WTC11 (cell line): Measurements from ENCODE around the gene STUB1. TPM values are rescaled to one million over a fixed set of nuclear protein-coding genes. Genes with fewer than 3 reads are reported as not detected.

Experiments used
- ATAC-seq: fragments of 200-7000 bp; cut with Tn5 transposase; 2 replicates; pipeline ENCODE4 v1.10.0; 2021; ENCODE audit warnings: mild to moderate bottlenecking, moderate library complexity
- CTCF ChIA-PET: fragments of 300-600 bp; sonication (Branson Sonifier 250); formaldehyde crosslinking; loops from one replicate; lab custom pipeline; 2021; ENCODE audit warnings: antibody characterized with exemption; lab: Charles Lee
- POLR2A ChIA-PET: fragments of 350-600 bp; sonication (Branson Sonifier 250); formaldehyde crosslinking; loops from one replicate; lab custom pipeline; 2021; ENCODE audit warnings: antibody characterized with exemption; lab: Charles Lee
- DNase-seq: peaks from one replicate; pipeline ENCODE4 v3.0.0; 2021; ENCODE audit warnings: low spot score
- H3K27ac Mint-ChIP-seq: 2 replicates; pipeline ENCODE4 v1.8.0; 2021; ENCODE audit warnings: mixed read lengths
- H3K27me3 Mint-ChIP-seq: 2 replicates; pipeline ENCODE4 v1.8.0; 2021; ENCODE audit warnings: low read depth, mild to moderate bottlenecking, moderate library complexity, mixed read lengths
- H3K36me3 Mint-ChIP-seq: 2 replicates; pipeline ENCODE4 v1.8.0; 2021; ENCODE audit warnings: mixed read lengths
- H3K4me1 Mint-ChIP-seq: 2 replicates; pipeline ENCODE4 v1.8.0; 2022; ENCODE audit warnings: mixed read lengths
- H3K4me3 Mint-ChIP-seq: 2 replicates; pipeline ENCODE4 v1.8.0; 2021; ENCODE audit warnings: mild to moderate bottlenecking, moderate library complexity, mixed read lengths
- H3K9me3 Mint-ChIP-seq: 2 replicates; pipeline ENCODE4 v1.8.0; 2021; ENCODE audit warnings: mixed read lengths
- CTCF ChIP-seq: fragments of 200-600 bp; IDR thresholded peaks from 2 replicates; pipeline ENCODE4 v1.8.0; 2022; ENCODE audit warnings: antibody characterized with exemption
- E2F5 ChIP-seq: sonication (generic); formaldehyde crosslinking; IDR thresholded peaks from 2 replicates; pipeline ENCODE4 v1.8.1; 2022; ENCODE audit warnings: mild to moderate bottlenecking, moderate library complexity, missing genetic modification reagents
- HMGXB4 ChIP-seq: sonication (generic); formaldehyde crosslinking; IDR thresholded peaks from 2 replicates; pipeline ENCODE4 v1.8.1; 2023; ENCODE audit warnings: mild to moderate bottlenecking, moderate library complexity, missing genetic modification reagents
- MAX ChIP-seq: sonication (generic); formaldehyde crosslinking; IDR thresholded peaks from 2 replicates; pipeline ENCODE4 v1.8.0; 2022; ENCODE audit warnings: mild to moderate bottlenecking, missing genetic modification reagents
- NR1H2 ChIP-seq: sonication (generic); formaldehyde crosslinking; IDR thresholded peaks from 2 replicates; pipeline ENCODE4 v1.9.0; 2021; ENCODE audit warnings: mild to moderate bottlenecking, moderate library complexity, missing genetic modification reagents
- RELA ChIP-seq: sonication (generic); formaldehyde crosslinking; IDR thresholded peaks from 2 replicates; pipeline ENCODE4 v1.8.1; 2022; ENCODE audit warnings: missing genetic modification reagents, mild to moderate bottlenecking, borderline replicate concordance
- SMAD4 ChIP-seq: sonication (generic); formaldehyde crosslinking; IDR thresholded peaks from 2 replicates; pipeline ENCODE4 v1.8.0; 2022; ENCODE audit warnings: mild to moderate bottlenecking, missing genetic modification reagents
- SP1 ChIP-seq: sonication (generic); formaldehyde crosslinking; conservative IDR thresholded peaks from 2 replicates; pipeline ENCODE4 v1.8.1; 2022; ENCODE audit warnings: missing genetic modification reagents
- TCF7 ChIP-seq: sonication (generic); formaldehyde crosslinking; IDR thresholded peaks from 2 replicates; pipeline ENCODE4 v1.8.0; 2022; ENCODE audit warnings: mild to moderate bottlenecking, low read depth, missing genetic modification reagents, moderate library complexity
- USF1 ChIP-seq: sonication (generic); formaldehyde crosslinking; IDR thresholded peaks from 2 replicates; pipeline ENCODE4 v1.8.0; 2022; ENCODE audit warnings: mild to moderate bottlenecking, missing genetic modification reagents
- ZNF121 ChIP-seq: sonication (generic); formaldehyde crosslinking; IDR thresholded peaks from 2 replicates; pipeline ENCODE4 v1.8.0; 2023; ENCODE audit warnings: missing genetic modification reagents
- total RNA-seq: library from RNA; stranded (reverse); gene quantifications from 3 replicates; pipeline ENCODE4 v1.2.3, GENCODE V29; 2021
- TF ChIP-seq, protein P1 (sequence below): sonication (generic); formaldehyde crosslinking; conservative IDR thresholded peaks from 2 replicates; pipeline ENCODE4 v1.8.1; 2022; ENCODE audit warnings: mild to moderate bottlenecking, missing genetic modification reagents
- TF ChIP-seq, protein P2 (sequence below): sonication (generic); formaldehyde crosslinking; conservative IDR thresholded peaks from 2 replicates; pipeline ENCODE4 v1.8.1; 2023; ENCODE audit warnings: mild to moderate bottlenecking, low read depth, missing genetic modification reagents, moderate library complexity

The STUB1 gene
- total RNA-seq, 1 experiment from 2014 or later: 88.2 TPM

DNA sequence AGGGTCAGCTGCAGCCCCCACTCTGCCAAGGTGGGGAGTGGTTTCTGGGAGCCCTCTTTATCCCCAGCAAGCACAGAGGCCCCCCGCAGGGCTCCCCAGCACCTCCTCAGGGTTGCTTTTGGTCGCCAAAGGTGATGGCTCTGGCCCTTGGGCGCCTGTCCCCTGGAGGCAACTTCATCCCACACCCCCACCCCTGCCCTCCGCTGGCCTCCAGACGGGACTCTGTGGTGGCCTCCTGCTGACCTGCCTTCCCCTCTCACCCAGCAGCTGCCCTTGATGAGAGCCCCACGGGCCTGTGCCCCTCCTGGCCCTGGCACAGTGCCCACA is 20.1 kb upstream of the STUB1 start:
- ATAC-seq (no peak), DNase-seq (no peak)
- Mint-ChIP-seq H3K4me3 (no peak overlapping the region), H3K9me3 (no peaks in the 10 kb centered on the region), H3K4me1 (peaks cover 4% of the 10 kb centered on the region), H3K27me3 (no peaks in the 10 kb centered on the region), H3K27ac (no peak overlapping the region), H3K36me3 (no peaks in the 10 kb centered on the region)
- ChIA-PET POLR2A (interaction anchor here (1.0 to 1.4 kb wide), 2 partner anchors 11 to 22 kb away, joined by 3 to 5 read pairs; partner anchors contain the start of gene WDR90), CTCF (interaction anchor here (0.5 to 3.3 kb wide), 26 partner anchors 11 to 1363 kb away, joined by 3 to 54 read pairs (median 4); partner anchors contain the start of genes AXIN1, CAPN15, CCDC78 and METTL26)
- no peak for TF ChIP-seq E2F5 (CRISPR knock-in tag)

GRCh38 chr16:660459-661183 is 19.6 kb upstream of the STUB1 start:
- ATAC-seq: peak; percentile 95
- Mint-ChIP-seq H3K4me3 (no peak overlapping the region; the same call in 1 of the 2 replicates), H3K36me3 (no peaks in the 10 kb centered on the region), H3K9me3 (no peaks in the 10 kb centered on the region), H3K4me1 (peaks cover 4% of the 10 kb centered on the region), H3K27ac (no peak overlapping the region), H3K27me3 (no peaks in the 10 kb centered on the region)
- TF ChIP-seq SMAD4 (CRISPR knock-in tag): no peak
- no peak for TF ChIP-seq TCF7 (CRISPR knock-in tag)
- TF ChIP-seq CTCF: peak; percentile 58
- TF ChIP-seq HMGXB4 (CRISPR knock-in tag): no peak
- TF ChIP-seq, protein P1, sequence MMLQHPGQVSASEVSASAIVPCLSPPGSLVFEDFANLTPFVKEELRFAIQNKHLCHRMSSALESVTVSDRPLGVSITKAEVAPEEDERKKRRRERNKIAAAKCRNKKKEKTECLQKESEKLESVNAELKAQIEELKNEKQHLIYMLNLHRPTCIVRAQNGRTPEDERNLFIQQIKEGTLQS (CRISPR knock-in tag): no peak
- peak; percentile 39; the same call in 1 of the 2 replicates for TF ChIP-seq SP1 (CRISPR knock-in tag)
- TF ChIP-seq NR1H2: no peak
- no peak for TF ChIP-seq ZNF121 (CRISPR knock-in tag)
- peak; percentile 93 for DNase-seq
- CTCF ChIA-PET: interaction anchor here (0.5 to 3.3 kb wide), 31 partner anchors 11 to 1362 kb away, joined by 3 to 54 read pairs (median 4); partner anchors contain the start of genes AXIN1, CAPN15, CCDC78 and METTL26
- POLR2A ChIA-PET: interaction anchor here (1.0 to 1.4 kb wide), 2 partner anchors 11 to 22 kb away, joined by 3 to 5 read pairs; partner anchors contain the start of gene WDR90

DNA sequence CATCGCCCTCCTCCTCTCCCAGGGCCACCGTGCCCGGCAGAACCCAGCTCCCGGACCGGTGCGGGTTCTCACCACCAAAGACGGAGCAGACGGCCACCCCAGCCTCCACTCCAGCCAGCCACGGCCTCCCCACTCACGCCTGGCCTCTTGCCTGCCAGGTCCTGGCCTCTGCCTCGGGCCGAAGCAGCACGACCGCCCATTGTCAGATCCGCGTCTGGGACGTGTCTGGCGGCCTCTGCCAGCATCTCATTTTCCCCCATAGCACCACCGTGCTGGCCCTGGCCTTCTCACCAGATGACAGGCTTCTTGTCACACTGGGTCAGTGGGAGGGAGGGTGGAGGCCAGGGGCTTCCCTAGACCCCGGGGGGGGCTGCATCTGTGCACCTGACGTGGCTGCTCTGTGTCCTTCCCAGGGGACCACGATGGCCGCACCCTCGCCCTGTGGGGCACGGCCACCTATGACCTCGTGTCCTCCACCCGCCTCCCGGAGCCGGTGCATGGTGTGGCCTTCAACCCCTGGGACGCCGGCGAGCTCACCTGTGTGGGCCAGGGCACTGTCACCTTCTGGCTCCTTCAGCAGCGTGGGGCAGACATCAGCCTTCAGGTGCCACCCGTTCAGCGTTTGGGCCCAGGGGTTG is 18.9 kb upstream of the STUB1 start:
- Mint-ChIP-seq H3K27ac (no peak overlapping the region), H3K27me3 (no peaks in the 10 kb centered on the region), H3K4me3 (no peak overlapping the region; the same call in 1 of the 2 replicates), H3K36me3 (no peaks in the 10 kb centered on the region)
- POLR2A ChIA-PET: interaction anchor here (1.0 to 1.4 kb wide), 2 partner anchors 12 to 23 kb away, joined by 3 to 5 read pairs; partner anchors contain the start of gene WDR90
- CTCF ChIA-PET: interaction anchor here (0.6 to 3.3 kb wide), 25 partner anchors 12 to 282 kb away, joined by 3 to 54 read pairs (median 5); partner anchors contain the start of genes CAPN15, CCDC78, METTL26 and RHBDL1
- TF ChIP-seq ZNF121 (CRISPR knock-in tag): peak; percentile 78
- TF ChIP-seq MAX (CRISPR knock-in tag): no peak; the same call in 1 of the 2 replicates
- TF ChIP-seq, all 79 proteins: peak for 1
- DNase-seq (no peak), ATAC-seq (no peak)
- no peaks in the 10 kb centered on the region for H3K9me3 Mint-ChIP-seq
- peaks cover 4% of the 10 kb centered on the region for H3K4me1 Mint-ChIP-seq

- no peak for ATAC-seq
- no peak overlapping the region for H3K27ac Mint-ChIP-seq
- H3K9me3 Mint-ChIP-seq: no peaks in the 10 kb centered on the region
- CTCF ChIA-PET: interaction anchor here (0.8 to 3.1 kb wide), 5 partner anchors 13 to 40 kb away, joined by 3 to 7 read pairs (median 5); partner anchors contain the start of genes METTL26 and WDR90
- no peak for DNase-seq
- H3K4me3 Mint-ChIP-seq: no peak overlapping the region
- H3K27me3 Mint-ChIP-seq: no peaks in the 10 kb centered on the region
- H3K36me3 Mint-ChIP-seq: no peaks in the 10 kb centered on the region
- TF ChIP-seq, protein P2, sequence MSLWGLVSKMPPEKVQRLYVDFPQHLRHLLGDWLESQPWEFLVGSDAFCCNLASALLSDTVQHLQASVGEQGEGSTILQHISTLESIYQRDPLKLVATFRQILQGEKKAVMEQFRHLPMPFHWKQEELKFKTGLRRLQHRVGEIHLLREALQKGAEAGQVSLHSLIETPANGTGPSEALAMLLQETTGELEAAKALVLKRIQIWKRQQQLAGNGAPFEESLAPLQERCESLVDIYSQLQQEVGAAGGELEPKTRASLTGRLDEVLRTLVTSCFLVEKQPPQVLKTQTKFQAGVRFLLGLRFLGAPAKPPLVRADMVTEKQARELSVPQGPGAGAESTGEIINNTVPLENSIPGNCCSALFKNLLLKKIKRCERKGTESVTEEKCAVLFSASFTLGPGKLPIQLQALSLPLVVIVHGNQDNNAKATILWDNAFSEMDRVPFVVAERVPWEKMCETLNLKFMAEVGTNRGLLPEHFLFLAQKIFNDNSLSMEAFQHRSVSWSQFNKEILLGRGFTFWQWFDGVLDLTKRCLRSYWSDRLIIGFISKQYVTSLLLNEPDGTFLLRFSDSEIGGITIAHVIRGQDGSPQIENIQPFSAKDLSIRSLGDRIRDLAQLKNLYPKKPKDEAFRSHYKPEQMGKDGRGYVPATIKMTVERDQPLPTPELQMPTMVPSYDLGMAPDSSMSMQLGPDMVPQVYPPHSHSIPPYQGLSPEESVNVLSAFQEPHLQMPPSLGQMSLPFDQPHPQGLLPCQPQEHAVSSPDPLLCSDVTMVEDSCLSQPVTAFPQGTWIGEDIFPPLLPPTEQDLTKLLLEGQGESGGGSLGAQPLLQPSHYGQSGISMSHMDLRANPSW (CRISPR knock-in tag): no peak
- no peak for TF ChIP-seq USF1
- TF ChIP-seq RELA (CRISPR knock-in tag): no peak
- TF ChIP-seq, all 79 proteins: peak for 0
- H3K4me1 Mint-ChIP-seq: peaks cover 4% of the 10 kb centered on the region
- POLR2A ChIA-PET: interaction anchor here (1.1 kb wide), 1 partner anchor 66 kb away, joined by 3 read pairs; no protein-coding TSS in a partner anchor
Observed at GRCh38 chr16:662095-662494, 18.1 kb upstream of the STUB1 start.
